GM12801 (cell line): ENCODE results near the gene UBA6.

ENCODE experiments used
- TF ChIP-seq, protein P1 (sequence below): IDR thresholded peaks from one replicate; pipeline ENCODE4 v1.5.1; 2011; ENCODE audit warnings: control low read depth; ENCODE audit not compliant: insufficient read length; ENCODE audit errors: extremely low read depth

UBA6 gene

GRCh38 chr4:67712650-67713528, 11.9 kb upstream of the UBA6 start:
- TF ChIP-seq, protein P1, sequence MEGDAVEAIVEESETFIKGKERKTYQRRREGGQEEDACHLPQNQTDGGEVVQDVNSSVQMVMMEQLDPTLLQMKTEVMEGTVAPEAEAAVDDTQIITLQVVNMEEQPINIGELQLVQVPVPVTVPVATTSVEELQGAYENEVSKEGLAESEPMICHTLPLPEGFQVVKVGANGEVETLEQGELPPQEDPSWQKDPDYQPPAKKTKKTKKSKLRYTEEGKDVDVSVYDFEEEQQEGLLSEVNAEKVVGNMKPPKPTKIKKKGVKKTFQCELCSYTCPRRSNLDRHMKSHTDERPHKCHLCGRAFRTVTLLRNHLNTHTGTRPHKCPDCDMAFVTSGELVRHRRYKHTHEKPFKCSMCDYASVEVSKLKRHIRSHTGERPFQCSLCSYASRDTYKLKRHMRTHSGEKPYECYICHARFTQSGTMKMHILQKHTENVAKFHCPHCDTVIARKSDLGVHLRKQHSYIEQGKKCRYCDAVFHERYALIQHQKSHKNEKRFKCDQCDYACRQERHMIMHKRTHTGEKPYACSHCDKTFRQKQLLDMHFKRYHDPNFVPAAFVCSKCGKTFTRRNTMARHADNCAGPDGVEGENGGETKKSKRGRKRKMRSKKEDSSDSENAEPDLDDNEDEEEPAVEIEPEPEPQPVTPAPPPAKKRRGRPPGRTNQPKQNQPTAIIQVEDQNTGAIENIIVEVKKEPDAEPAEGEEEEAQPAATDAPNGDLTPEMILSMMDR, result no peak

DNA sequence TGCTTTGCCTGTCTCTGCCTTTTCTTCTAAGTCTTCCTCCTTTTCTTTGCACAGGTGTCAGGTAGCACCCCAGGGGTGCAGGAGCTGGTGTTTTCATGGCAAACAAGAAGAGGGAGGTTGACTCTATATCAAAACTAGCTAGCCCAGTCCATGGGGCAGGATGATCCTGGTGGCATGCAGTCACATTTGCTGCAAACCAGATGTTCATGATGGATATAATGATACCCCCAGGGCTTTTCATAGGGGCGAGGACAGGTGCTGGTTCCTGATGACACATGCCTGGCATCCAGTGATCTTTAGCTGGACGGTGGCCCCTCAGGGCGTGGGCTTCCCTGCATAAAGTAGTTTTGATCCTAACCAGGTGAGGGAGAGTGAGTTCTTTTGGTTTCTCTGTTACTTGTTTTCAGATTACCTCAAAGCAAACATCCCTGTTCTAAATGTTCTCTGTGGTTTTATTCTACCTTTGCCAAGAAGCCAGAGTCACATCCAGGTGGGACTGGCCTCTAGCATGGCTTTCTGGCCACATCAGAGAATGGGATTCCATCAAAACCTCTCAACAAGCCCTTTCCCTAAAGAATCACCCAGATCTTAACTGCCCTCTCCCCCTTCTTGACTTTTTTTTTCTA, 11.2 kb upstream of the UBA6 start:
- TF ChIP-seq, protein P1, result no peak

GRCh38 chr4:67704843-67705242, 3.9 kb upstream of the UBA6 start:
- TF ChIP-seq, protein P1, result no peak

DNA sequence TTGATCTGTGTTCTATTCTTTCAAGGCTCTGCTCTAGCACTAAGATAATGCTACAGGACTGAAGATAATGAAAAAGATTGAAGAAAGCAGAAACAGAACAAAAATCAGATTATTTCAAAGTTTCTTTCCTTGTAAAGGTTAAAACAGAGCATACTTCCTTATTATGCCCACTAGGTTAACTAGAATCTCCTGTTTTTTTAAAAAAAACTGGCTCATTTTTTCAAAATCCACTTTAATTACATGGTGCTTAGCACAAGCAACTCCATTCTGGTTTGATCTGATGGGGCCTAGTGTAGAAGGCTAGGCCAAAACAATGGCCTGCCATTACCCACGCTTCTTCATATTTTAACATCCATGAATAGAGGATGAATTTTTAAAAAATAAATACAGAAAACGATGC, 1.2 kb upstream of the UBA6 start:
- TF ChIP-seq, protein P1, result no peak

GRCh38 chr4:67701517-67701850, 529 bp upstream of the UBA6 start:
- TF ChIP-seq, protein P1, result no peak

DNA sequence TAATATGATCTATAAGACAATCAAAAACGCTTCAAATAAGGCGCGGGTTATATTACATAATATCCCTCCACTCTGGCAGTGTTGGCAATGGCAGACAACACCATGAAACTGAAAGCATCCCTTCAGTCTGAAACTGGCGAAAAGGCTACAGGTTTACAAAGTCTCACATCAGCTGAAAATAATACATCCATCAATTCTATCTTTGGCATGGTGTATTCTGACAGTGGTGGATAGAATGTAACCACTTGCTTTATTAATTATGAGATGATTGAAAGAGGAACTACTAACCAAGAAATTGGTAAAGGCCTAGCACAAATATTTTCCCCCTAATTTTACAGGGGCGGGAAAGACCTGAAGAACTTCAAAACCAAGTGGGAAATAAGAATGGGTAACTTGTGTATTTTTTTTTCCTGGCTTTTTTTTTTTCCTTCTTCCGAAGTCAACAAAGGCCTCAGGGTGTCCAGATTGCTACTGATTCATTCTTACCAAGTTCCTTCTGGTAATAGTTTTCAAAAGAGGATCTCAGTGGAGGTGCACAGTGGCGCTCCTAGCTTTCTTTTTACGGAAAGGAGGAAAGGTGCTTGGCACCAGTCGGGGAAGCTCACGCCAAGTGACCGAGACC, 728 bp downstream of the UBA6 start:
- TF ChIP-seq, protein P1, result no peak

- TF ChIP-seq, protein P1, result no peak
Measured at GRCh38 chr4:67699603-67700002, 1.4 kb downstream of the UBA6 start.
